OCI-LY7 (cell line): ENCODE results near the gene FLNC.

Experiments
- EZH2phosphoT487 ChIP-seq: fragments of 200-600 bp; sonication (generic); IDR thresholded peaks from 2 replicates; pipeline ENCODE4 v1.6.1; 2018; ENCODE audit warnings: low read depth, borderline replicate concordance, mild to moderate bottlenecking, mixed run types, antibody characterized with exemption, low read length, moderate library complexity, mixed read lengths
- TF ChIP-seq, protein P1 (sequence below): fragments of 200-600 bp; sonication (generic); conservative IDR thresholded peaks from 2 replicates; pipeline ENCODE4 v1.5.1; 2014; ENCODE audit warnings: mild to moderate bottlenecking, antibody characterized with exemption, low read length, moderate library complexity, mixed read lengths

DNA sequence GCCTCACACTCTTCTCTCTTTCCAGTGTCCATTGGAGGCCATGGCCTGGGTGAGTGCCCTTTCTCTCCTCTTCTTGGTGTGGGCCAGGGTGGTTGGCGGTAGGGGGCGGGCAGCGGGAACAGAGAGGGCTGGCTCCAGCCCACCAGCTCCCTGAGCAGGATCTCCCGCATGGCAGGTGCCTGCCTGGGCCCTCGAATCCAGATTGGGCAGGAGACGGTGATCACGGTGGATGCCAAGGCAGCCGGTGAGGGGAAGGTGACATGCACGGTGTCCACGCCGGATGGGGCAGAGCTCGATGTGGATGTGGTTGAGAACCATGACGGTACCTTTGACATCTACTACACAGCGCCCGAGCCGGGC, 18.9 kb downstream of the FLNC start:
- TF ChIP-seq, protein P1, sequence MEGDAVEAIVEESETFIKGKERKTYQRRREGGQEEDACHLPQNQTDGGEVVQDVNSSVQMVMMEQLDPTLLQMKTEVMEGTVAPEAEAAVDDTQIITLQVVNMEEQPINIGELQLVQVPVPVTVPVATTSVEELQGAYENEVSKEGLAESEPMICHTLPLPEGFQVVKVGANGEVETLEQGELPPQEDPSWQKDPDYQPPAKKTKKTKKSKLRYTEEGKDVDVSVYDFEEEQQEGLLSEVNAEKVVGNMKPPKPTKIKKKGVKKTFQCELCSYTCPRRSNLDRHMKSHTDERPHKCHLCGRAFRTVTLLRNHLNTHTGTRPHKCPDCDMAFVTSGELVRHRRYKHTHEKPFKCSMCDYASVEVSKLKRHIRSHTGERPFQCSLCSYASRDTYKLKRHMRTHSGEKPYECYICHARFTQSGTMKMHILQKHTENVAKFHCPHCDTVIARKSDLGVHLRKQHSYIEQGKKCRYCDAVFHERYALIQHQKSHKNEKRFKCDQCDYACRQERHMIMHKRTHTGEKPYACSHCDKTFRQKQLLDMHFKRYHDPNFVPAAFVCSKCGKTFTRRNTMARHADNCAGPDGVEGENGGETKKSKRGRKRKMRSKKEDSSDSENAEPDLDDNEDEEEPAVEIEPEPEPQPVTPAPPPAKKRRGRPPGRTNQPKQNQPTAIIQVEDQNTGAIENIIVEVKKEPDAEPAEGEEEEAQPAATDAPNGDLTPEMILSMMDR = no peak
- TF ChIP-seq EZH2phosphoT487 = no peak
